WI38 (cell line): Measurements from ENCODE around the gene MTRF1L.

Experiments used
- H3K4me3 ChIP-seq: 2 replicates; pipeline ENCODE4 v1.5.1; 2011; ENCODE audit warnings: low read depth, mild to moderate bottlenecking, control low read depth, low read length
- CTCF ChIP-seq: IDR thresholded peaks from 2 replicates; pipeline ENCODE4 v1.5.1; 2012; ENCODE audit warnings: low read depth, mild to moderate bottlenecking, control low read depth, low read length

The MTRF1L gene

GRCh38 chr6:153002613-153003365 is at the start of gene MTRF1L:
MTRF1L (minus strand) TSS chr6:153002709; CDS start chr6:153002685, 24 bp downstream.
- no peak for TF ChIP-seq CTCF
- peak within 1 kb of the TSS; percentile 97 for H3K4me3 ChIP-seq

DNA sequence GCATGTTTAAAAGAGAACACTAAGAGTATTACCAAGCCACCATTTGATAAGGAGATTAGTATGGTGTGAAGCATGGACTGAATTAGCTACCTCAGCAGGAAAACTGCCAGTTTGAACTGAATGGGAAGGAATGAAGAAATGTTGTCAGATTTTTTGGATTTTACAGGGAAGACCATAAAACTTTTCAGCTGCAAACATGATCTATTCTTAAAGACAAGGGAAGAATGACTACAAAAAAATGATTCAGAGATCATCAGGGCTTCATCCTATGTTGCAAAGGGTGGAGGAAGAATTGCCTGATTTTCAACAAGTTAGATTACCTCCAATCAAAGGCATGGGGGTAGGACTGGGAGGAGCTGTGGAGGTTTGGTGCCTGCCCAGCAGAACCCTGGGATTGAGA is 49.3 kb upstream of the MTRF1L start:
- H3K4me3 ChIP-seq, result no peak overlapping the region
- TF ChIP-seq CTCF, result no peak

- no peak overlapping the region for H3K4me3 ChIP-seq
- no peak for TF ChIP-seq CTCF
Observed at GRCh38 chr6:153048631-153049030, 46.1 kb upstream of the MTRF1L start.

DNA sequence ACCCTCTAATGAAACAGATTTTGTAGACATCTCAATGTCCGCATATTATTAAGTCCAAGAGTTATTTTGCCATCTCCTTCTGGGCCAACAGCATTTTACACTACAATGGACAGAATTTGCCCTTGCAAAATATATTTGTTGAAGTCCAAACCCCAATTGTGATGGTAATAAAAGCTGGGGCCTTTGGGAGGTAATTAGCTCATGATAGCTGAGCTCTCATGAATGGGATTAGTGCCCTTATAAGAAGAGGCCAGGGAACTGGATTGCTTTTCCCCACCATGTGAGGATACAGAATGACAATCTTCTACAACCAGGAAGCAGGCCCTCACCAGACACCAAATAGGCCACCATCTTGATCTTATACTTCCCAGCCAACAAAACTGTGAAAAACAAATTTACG is 44.9 kb upstream of the MTRF1L start:
- H3K4me3 ChIP-seq, result no peak overlapping the region
- TF ChIP-seq CTCF, result no peak

GRCh38 chr6:153045271-153045670 is 42.8 kb upstream of the MTRF1L start:
- no peak overlapping the region for H3K4me3 ChIP-seq
- no peak for TF ChIP-seq CTCF

DNA sequence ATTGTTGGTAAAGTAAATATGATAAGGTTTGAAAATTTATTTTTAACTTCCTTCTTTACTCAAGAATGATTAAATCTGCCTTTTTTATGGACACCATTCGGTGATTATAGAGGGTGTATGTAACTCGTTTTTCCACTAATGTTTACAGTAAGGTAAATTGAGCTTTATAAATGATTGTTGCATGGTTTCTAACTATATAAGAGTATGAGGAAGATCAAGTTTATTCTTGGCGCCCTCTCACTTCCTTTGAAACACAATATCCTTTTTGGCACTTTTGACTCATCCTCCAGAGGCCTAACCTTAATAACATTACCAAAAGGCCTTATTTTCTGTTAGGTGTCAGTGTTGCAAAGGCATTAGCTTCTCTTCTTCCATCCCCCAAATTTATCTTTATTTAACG is 41.8 kb upstream of the MTRF1L start:
- no peak overlapping the region for H3K4me3 ChIP-seq

More for the DNA sequence above, 41.8 kb upstream of the MTRF1L start:
- TF ChIP-seq CTCF, result no peak
